ENCODE measurements around the gene TMEM233.
"Not testable (repeated sequence)": the region's sequence is repeated elsewhere in the genome, so short reads cannot be mapped to it uniquely, and the experiment has no call there.

Gene TMEM233

GRCh38 chr12:119627019-119627643 is 33.6 kb downstream of the TMEM233 start:
- no peak for ATAC-seq
- no peaks in the 10 kb centered on the region for H3K4me1 Mint-ChIP-seq
- H3K27me3 Mint-ChIP-seq: peaks cover 38% of the 10 kb centered on the region
- no peaks in the 10 kb centered on the region for H3K9me3 Mint-ChIP-seq
- H3K4me3 Mint-ChIP-seq: no peak overlapping the region
- no peaks in the 10 kb centered on the region for H3K36me3 Mint-ChIP-seq
- H3K27ac Mint-ChIP-seq: no peak overlapping the region

DNA sequence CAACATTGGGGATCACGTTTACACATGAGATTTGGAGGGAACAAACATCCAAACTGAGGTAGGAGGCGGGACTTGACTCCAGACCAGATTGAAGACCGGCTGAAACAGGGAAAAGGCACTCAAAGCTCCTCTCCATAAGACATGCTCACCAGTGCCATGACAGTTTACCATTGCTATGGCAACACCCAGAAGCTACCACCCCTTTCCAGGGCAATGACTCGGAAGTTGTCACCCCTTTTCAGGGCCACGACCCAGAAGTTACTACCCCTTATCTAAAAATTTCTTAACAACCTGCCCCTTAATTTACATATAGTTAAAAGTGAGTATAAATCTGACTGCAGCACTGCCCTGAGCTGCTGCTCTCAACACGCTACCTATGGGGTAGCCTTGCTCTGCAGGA is 34.1 kb downstream of the TMEM233 start:
- no peaks in the 10 kb centered on the region for H3K9me3 Mint-ChIP-seq
- ATAC-seq: no peak
- H3K4me3 Mint-ChIP-seq: no peak overlapping the region
- no peak overlapping the region for H3K27ac Mint-ChIP-seq
- H3K36me3 Mint-ChIP-seq: no peaks in the 10 kb centered on the region
- no peaks in the 10 kb centered on the region for H3K4me1 Mint-ChIP-seq
- peaks cover 38% of the 10 kb centered on the region for H3K27me3 Mint-ChIP-seq

- no peak for ATAC-seq
- H3K36me3 Mint-ChIP-seq: no peaks in the 10 kb centered on the region
- no peak overlapping the region for H3K27ac Mint-ChIP-seq
- no peaks in the 10 kb centered on the region for H3K9me3 Mint-ChIP-seq
- peaks cover 34% of the 10 kb centered on the region for H3K27me3 Mint-ChIP-seq
- H3K4me3 Mint-ChIP-seq: no peak overlapping the region
- H3K4me1 Mint-ChIP-seq: no peaks in the 10 kb centered on the region
These were observed 36.7 kb downstream of the TMEM233 start for GRCh38 chr12:119630223-119630780.

GRCh38 chr12:119630962-119631550 is 37.5 kb downstream of the TMEM233 start:
- H3K36me3 Mint-ChIP-seq: no peaks in the 10 kb centered on the region
- no peaks in the 10 kb centered on the region for H3K4me1 Mint-ChIP-seq
- H3K9me3 Mint-ChIP-seq: no peaks in the 10 kb centered on the region
- H3K4me3 Mint-ChIP-seq: no peak overlapping the region
- no peak overlapping the region for H3K27ac Mint-ChIP-seq
- H3K27me3 Mint-ChIP-seq: peaks cover 35% of the 10 kb centered on the region
- no peak for ATAC-seq

DNA sequence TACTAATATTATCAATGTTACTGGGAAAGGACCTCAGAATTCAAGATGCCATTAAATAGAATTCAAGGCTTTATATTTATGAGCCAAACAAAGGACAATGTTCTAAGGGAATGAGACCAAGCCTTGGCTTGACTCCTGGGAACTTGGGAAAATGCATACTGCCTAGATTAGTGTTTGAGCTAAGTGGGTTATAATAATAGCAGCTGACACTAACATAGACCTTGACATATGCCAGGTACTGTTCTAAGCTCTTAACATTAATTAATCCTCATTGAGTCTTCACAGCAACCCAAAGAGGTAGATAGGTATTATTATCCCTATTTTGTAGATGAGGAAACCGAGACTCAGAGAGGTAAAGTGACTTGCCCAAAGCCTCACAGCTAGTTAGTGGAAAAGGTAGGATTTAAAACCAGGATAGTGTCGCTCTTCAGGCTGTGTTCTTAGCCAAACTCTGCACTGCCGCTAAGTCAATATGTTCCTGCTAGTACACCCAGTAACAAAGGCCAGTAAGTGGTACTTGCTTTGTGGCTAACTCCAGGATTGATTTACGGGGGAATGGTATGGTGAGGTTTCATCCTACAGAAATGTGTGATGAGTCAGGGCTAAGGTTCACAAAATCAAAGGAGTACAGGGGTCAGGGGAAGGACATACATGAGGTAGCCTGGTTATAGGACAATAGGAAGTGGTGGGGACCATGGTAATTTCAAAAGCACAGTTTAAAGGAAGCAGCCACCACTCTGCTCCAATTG is 38.5 kb downstream of the TMEM233 start:
- Mint-ChIP-seq H3K9me3 (no peaks in the 10 kb centered on the region), H3K27me3 (peaks cover 32% of the 10 kb centered on the region), H3K4me3 (no peak overlapping the region), H3K36me3 (no peaks in the 10 kb centered on the region), H3K4me1 (no peaks in the 10 kb centered on the region), H3K27ac (no peak overlapping the region)
- no peak for ATAC-seq

DNA sequence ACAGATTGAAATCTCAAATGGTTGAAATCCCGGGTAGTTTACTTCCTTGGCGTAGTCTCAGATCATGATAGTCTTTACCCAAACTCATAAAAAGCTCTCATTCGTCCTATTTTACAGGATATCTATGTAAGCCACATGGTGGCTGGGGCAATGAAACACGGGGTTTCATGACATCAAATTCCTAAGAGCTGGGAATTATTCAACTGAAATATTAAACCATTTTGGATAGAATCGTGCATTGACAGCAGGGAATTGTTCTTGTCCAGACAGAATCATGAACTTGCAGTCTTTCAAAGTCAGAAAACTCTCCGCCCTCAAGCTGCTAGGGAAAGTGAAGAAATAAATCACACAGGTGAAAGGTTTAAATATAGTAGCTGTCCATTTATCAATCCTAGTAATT is 41.2 kb downstream of the TMEM233 start:
- Mint-ChIP-seq H3K4me3 (no peak overlapping the region), H3K4me1 (no peaks in the 10 kb centered on the region), H3K27ac (no peak overlapping the region), H3K27me3 (peaks cover 29% of the 10 kb centered on the region), H3K36me3 (no peaks in the 10 kb centered on the region), H3K9me3 (no peaks in the 10 kb centered on the region)
- ATAC-seq: no peak

DNA sequence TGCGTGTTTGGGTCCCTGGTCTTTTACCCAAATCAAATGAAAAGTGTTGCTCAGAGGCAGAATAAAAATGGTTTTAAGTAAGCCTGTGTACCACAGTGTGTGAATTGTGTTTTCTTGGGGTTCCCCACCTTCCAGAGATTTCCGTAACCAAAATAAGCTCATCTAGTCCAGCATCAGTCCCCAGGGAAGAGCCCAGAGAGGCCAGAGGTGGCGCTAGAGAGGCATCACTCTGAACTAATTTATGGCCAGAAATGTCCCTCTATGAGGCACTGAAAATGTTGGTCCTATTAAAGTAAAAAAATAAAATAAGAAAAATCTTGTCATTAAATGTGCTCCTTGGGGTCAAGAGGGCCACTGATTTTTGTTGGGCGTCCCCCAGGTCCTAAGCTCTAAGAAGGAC is 49.4 kb downstream of the TMEM233 start:
- no peak overlapping the region for H3K27ac Mint-ChIP-seq
- no peak overlapping the region for H3K4me3 Mint-ChIP-seq
- no peaks in the 10 kb centered on the region for H3K4me1 Mint-ChIP-seq
- no peaks in the 10 kb centered on the region for H3K36me3 Mint-ChIP-seq
- H3K9me3 Mint-ChIP-seq: peaks cover 3% of the 10 kb centered on the region
- H3K27me3 Mint-ChIP-seq: peaks cover 29% of the 10 kb centered on the region
- no peak for ATAC-seq

GRCh38 chr12:119644930-119645329 is 51.4 kb downstream of the TMEM233 start:
- Mint-ChIP-seq H3K4me3 (no peak overlapping the region), H3K9me3 (peaks cover 3% of the 10 kb centered on the region), H3K4me1 (no peaks in the 10 kb centered on the region), H3K27ac (no peak overlapping the region), H3K27me3 (peaks cover 18% of the 10 kb centered on the region), H3K36me3 (no peaks in the 10 kb centered on the region)
- no peak for ATAC-seq

DNA sequence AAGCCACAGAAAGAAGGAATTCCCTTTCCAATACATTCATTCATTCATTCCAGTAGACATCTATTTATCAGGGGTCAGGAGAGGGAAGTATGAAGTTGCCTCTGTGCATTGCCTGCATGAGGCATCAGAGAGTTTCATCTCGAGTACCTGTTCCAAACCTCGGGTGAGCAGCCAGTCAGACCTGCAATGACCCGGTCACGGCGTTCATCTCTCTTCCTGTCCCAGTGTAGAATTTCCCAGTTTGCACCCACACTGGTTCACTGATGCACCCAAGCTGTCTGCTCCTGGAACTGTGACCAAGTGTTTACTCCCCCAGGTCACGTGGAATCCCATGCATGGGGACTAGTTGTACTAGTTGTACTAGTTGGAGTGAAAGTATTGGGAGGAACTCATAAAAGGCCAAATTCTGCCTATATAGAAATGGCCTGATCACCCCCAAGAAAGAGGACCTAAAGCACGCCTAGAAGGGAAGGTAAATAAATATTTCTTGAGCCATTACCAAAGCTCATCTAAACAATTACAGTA is 52.0 kb downstream of the TMEM233 start:
- H3K4me1 Mint-ChIP-seq: no peaks in the 10 kb centered on the region
- peaks cover 3% of the 10 kb centered on the region for H3K9me3 Mint-ChIP-seq
- no peak overlapping the region for H3K27ac Mint-ChIP-seq
- no peak overlapping the region for H3K4me3 Mint-ChIP-seq
- peaks cover 18% of the 10 kb centered on the region for H3K27me3 Mint-ChIP-seq
- no peaks in the 10 kb centered on the region for H3K36me3 Mint-ChIP-seq
- ATAC-seq: no peak

DNA sequence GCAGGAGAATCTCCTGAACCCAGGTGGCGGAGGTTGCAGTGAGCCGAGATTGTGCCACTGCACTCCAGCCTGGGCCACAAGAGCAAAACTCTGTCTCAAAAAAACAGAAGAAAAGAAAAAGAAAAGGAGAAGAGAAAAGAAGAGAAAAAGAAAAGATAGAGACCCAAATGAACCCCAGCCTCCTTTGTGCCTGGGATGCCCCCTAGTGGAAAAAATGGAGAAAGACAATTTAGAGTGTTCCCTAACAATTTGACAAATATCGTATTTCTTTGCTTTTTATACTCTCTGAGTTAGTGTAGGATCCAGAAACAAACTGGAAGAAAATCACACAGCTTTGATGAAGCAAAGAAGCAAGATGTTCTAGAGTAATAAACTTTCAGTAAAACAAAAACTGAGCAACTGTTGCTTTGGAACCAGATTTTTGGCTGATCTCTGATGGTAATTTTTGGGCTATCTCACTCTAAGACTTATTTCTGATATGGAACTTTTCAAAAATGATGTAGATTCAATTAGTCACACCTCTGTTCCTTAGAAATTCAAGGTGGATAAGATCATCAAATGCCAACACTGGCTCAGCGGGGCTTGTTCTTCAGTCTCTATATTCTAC is 55.7 kb downstream of the TMEM233 start:
- Mint-ChIP-seq H3K9me3 (peaks cover 6% of the 10 kb centered on the region), H3K4me3 (no peak overlapping the region), H3K27me3 (peaks cover 9% of the 10 kb centered on the region), H3K36me3 (peaks cover 5% of the 10 kb centered on the region), H3K4me1 (no peaks in the 10 kb centered on the region), H3K27ac (no peak overlapping the region)
- ATAC-seq: no peak

GRCh38 chr12:119652665-119653064 is 59.1 kb downstream of the TMEM233 start:
- H3K36me3 Mint-ChIP-seq: peaks cover 5% of the 10 kb centered on the region
- H3K27ac Mint-ChIP-seq: no peak overlapping the region
- H3K4me1 Mint-ChIP-seq: no peaks in the 10 kb centered on the region
- H3K9me3 Mint-ChIP-seq: peaks cover 5% of the 10 kb centered on the region
- no peak for ATAC-seq
- no peaks in the 10 kb centered on the region for H3K27me3 Mint-ChIP-seq
- no peak overlapping the region for H3K4me3 Mint-ChIP-seq

- not testable (repeated sequence) for H3K27ac Mint-ChIP-seq, H3K9me3 Mint-ChIP-seq, H3K36me3 Mint-ChIP-seq, H3K27me3 Mint-ChIP-seq, H3K4me1 Mint-ChIP-seq, ATAC-seq, H3K4me3 Mint-ChIP-seq
These were observed 63.4 kb downstream of the TMEM233 start for GRCh38 chr12:119657001-119657400.

GRCh38 chr12:119658166-119658565 is 64.6 kb downstream of the TMEM233 start:
- H3K9me3 Mint-ChIP-seq, H3K36me3 Mint-ChIP-seq, H3K4me1 Mint-ChIP-seq, H3K27me3 Mint-ChIP-seq, H3K4me3 Mint-ChIP-seq, ATAC-seq, H3K27ac Mint-ChIP-seq: not testable (repeated sequence)

GRCh38 chr12:119659289-119659897 is 65.8 kb downstream of the TMEM233 start:
- H3K27me3 Mint-ChIP-seq: no peaks in the 10 kb centered on the region
- no peak for ATAC-seq
- H3K4me1 Mint-ChIP-seq: peaks cover 8% of the 10 kb centered on the region
- peaks cover 5% of the 10 kb centered on the region for H3K9me3 Mint-ChIP-seq
- H3K27ac Mint-ChIP-seq: no peak overlapping the region
- no peak overlapping the region for H3K4me3 Mint-ChIP-seq
- H3K36me3 Mint-ChIP-seq: no peaks in the 10 kb centered on the region

DNA sequence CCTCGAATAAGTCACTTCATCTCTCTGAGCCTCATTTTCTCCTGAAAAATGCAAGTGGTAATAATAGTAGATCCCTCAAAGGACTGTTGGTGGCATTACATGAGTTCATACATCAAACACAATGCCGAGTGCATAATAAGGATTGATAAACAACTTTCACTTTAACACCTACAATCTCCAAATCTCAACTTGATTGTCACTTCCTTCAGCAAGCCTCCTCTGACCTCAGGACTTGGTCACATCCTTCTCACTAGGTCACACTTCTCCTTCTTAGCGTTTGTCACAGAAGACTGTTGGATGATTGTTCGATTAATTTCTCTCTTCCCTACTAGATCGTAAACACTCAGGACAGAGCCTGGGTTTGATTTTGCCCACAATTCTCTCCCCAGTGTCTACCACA is 66.5 kb downstream of the TMEM233 start:
- Mint-ChIP-seq H3K27me3 (no peaks in the 10 kb centered on the region), H3K4me3 (no peak overlapping the region), H3K27ac (peak overlapping the region; percentile 24), H3K36me3 (no peaks in the 10 kb centered on the region), H3K9me3 (peaks cover 4% of the 10 kb centered on the region), H3K4me1 (peaks cover 8% of the 10 kb centered on the region)
- no peak for ATAC-seq
